ENCODE measurements around the gene ADD2. TPM values are rescaled to one million over a fixed set of nuclear protein-coding genes. Genes with fewer than 3 reads are reported as not detected.
"Not testable (repeated sequence)": the region's sequence is repeated elsewhere in the genome, so short reads cannot be mapped to it uniquely, and the experiment has no call there.

The ADD2 gene
- total RNA-seq, 4 donors from 2014 or later = 0.42 to 2.4 (median 1.3) TPM

GRCh38 chr2:70745276-70745825 is 22.6 kb downstream of the ADD2 start:
- WGBS, 2 donors = 50 to 68% methylated on average over 3 of the region's 3 CpGs
- Histone ChIP-seq H3K27me3 (peaks cover 0 to 24% (median 3%) of the 10 kb centered on the region in 4 donors), H3K36me3 (no peaks in the 10 kb centered on the region), H3K4me1 (no peaks in the 10 kb centered on the region), H3K4me3 (no peak overlapping the region), H3K27ac (no peak overlapping the region), H3K9me3 (no peaks in the 10 kb centered on the region)
- intact Hi-C loops (cut with DNase I) = no loop called here
- TF ChIP-seq POLR2A (IDR thresholded peaks at IDR 0.05) = no peak
- no peak for TF ChIP-seq CTCF (IDR thresholded peaks at IDR 0.05)
- DNase-seq = no peak

GRCh38 chr2:70744397-70744796 is 23.6 kb downstream of the ADD2 start:
- intact Hi-C loops (cut with DNase I) = no loop called here

GRCh38 chr2:70743677-70744076 is 24.3 kb downstream of the ADD2 start:
- TF ChIP-seq POLR2A (IDR thresholded peaks at IDR 0.05) = no peak
- no peak for TF ChIP-seq CTCF (IDR thresholded peaks at IDR 0.05)
- no peaks in the 10 kb centered on the region for H3K36me3 ChIP-seq
- no peak for DNase-seq
- peaks cover 0 to 12% (median 2%) of the 10 kb centered on the region in 4 donors for H3K27me3 ChIP-seq
- no peak overlapping the region for H3K4me3 ChIP-seq
- no peaks in the 10 kb centered on the region for H3K4me1 ChIP-seq
- no peak overlapping the region for H3K27ac ChIP-seq
- intact Hi-C loops (cut with DNase I) = no loop called here
- no peaks in the 10 kb centered on the region for H3K9me3 ChIP-seq

More at GRCh38 chr2:70744397-70744796, 23.6 kb downstream of the ADD2 start:
- 47 to 75% methylated on average over 3 of the region's 3 CpGs for WGBS, 2 donors
- no peaks in the 10 kb centered on the region for H3K4me1 ChIP-seq
- no peaks in the 10 kb centered on the region for H3K9me3 ChIP-seq
- TF ChIP-seq CTCF (IDR thresholded peaks at IDR 0.05) (no peak), POLR2A (IDR thresholded peaks at IDR 0.05) (no peak)
- H3K27me3 ChIP-seq = peaks cover 0 to 18% (median 3%) of the 10 kb centered on the region in 4 donors
- no peak overlapping the region for H3K27ac ChIP-seq
- no peaks in the 10 kb centered on the region for H3K36me3 ChIP-seq
- no peak for DNase-seq
- H3K4me3 ChIP-seq = no peak overlapping the region

- no peak for DNase-seq
- intact Hi-C loops (cut with DNase I) = no loop called here
- Histone ChIP-seq H3K4me3 (no peak overlapping the region), H3K9me3 (no peaks in the 10 kb centered on the region), H3K27me3 (peaks cover 0 to 12% (median 0%) of the 10 kb centered on the region in 4 donors), H3K4me1 (no peaks in the 10 kb centered on the region), H3K27ac (no peak overlapping the region), H3K36me3 (no peaks in the 10 kb centered on the region)
- 69 to 75% methylated on average over 4 of the region's 4 CpGs for WGBS, 2 donors
- TF ChIP-seq CTCF (IDR thresholded peaks at IDR 0.05) = no peak
- TF ChIP-seq POLR2A (IDR thresholded peaks at IDR 0.05) = no peak
Observed at GRCh38 chr2:70743068-70743467, 24.9 kb downstream of the ADD2 start.

- H3K27ac ChIP-seq; H3K4me3 ChIP-seq; H3K9me3 ChIP-seq; DNase-seq; H3K4me1 ChIP-seq; intact Hi-C loops (cut with DNase I); H3K36me3 ChIP-seq: not testable (repeated sequence)
- peaks cover 0 to 29% (median 0%) of the 10 kb centered on the region in 4 donors for H3K27me3 ChIP-seq
- WGBS, 2 donors = 92 to 94% methylated on average over 1 of the region's 1 CpG
Observed at GRCh38 chr2:70739492-70739891, 28.5 kb downstream of the ADD2 start.

GRCh38 chr2:70738159-70738558 is 29.8 kb downstream of the ADD2 start:
- Histone ChIP-seq H3K9me3 (no peaks in the 10 kb centered on the region), H3K27me3 (peaks cover 0 to 39% (median 0%) of the 10 kb centered on the region in 4 donors), H3K4me3 (no peak overlapping the region), H3K36me3 (no peaks in the 10 kb centered on the region), H3K4me1 (no peaks in the 10 kb centered on the region), H3K27ac (no peak overlapping the region)
- DNase-seq = no peak
- TF ChIP-seq POLR2A (IDR thresholded peaks at IDR 0.05) (no peak), CTCF (IDR thresholded peaks at IDR 0.05) (no peak)
- intact Hi-C loops (cut with DNase I) = no loop called here
- WGBS, 2 donors = 19 to 53% methylated on average over 2 of the region's 2 CpGs
